GM18873 (cell line): ENCODE measurements around the gene STAMBPL1.
"Not testable (repeated sequence)": the region's sequence is repeated elsewhere in the genome, so short reads cannot be mapped to it uniquely, and the experiment has no call there.

ENCODE experiments used
- ATAC-seq: cut with Tn5 transposase; IDR thresholded peaks from one replicate; pipeline ENCODE4 v1.9.1; 2021; ENCODE audit warnings: mild to moderate bottlenecking, moderate library complexity, moderate number of reproducible peaks; ENCODE audit not compliant: unreplicated experiment, low FRiP score

STAMBPL1 gene

GRCh38 chr10:88853155-88853881 is 26.7 kb upstream of the STAMBPL1 start:
- no peak for ATAC-seq

GRCh38 chr10:88854684-88855083 is 25.4 kb upstream of the STAMBPL1 start:
- no peak for ATAC-seq

- no peak for ATAC-seq
Observed at GRCh38 chr10:88857831-88858230, 22.2 kb upstream of the STAMBPL1 start.

- ATAC-seq = no peak
Observed at GRCh38 chr10:88858491-88858890, 21.6 kb upstream of the STAMBPL1 start.

- ATAC-seq = no peak
Observed at GRCh38 chr10:88861036-88861435, 19.0 kb upstream of the STAMBPL1 start.

- no peak for ATAC-seq
Observed at GRCh38 chr10:88865281-88865876, 14.7 kb upstream of the STAMBPL1 start.

GRCh38 chr10:88866454-88866853 is 13.6 kb upstream of the STAMBPL1 start:
- ATAC-seq = no peak

- no peak for ATAC-seq
Observed at GRCh38 chr10:88870089-88870488, 10.0 kb upstream of the STAMBPL1 start.

- no peak for ATAC-seq
Observed at GRCh38 chr10:88873757-88874156, 6.3 kb upstream of the STAMBPL1 start.

GRCh38 chr10:88874281-88874680 is 5.8 kb upstream of the STAMBPL1 start:
- no peak for ATAC-seq

GRCh38 chr10:88875081-88875480 is 5.0 kb upstream of the STAMBPL1 start:
- ATAC-seq = no peak

- no peak for ATAC-seq
Observed at GRCh38 chr10:88877298-88877697, 2.7 kb upstream of the STAMBPL1 start.

GRCh38 chr10:88880282-88881076 is 434 bp downstream of the STAMBPL1 start:
- peak; percentile 64 for ATAC-seq

- no peak for ATAC-seq
Observed at GRCh38 chr10:88881320-88881719, 1.3 kb downstream of the STAMBPL1 start.

- ATAC-seq = no peak
Observed at GRCh38 chr10:88881922-88882645, 2.0 kb downstream of the STAMBPL1 start.

- not testable (repeated sequence) for ATAC-seq
Observed at GRCh38 chr10:88882646-88883447, 2.8 kb downstream of the STAMBPL1 start.

GRCh38 chr10:88883448-88883809 is 3.4 kb downstream of the STAMBPL1 start:
- no peak for ATAC-seq

- no peak for ATAC-seq
Observed at GRCh38 chr10:88886557-88886956, 6.5 kb downstream of the STAMBPL1 start.

GRCh38 chr10:88888810-88889445 is 8.9 kb downstream of the STAMBPL1 start:
- no peak for ATAC-seq
